AG04450 (cell line): Measurements from ENCODE around the gene SPEF1. TPM values are rescaled to one million over a fixed set of nuclear protein-coding genes. Genes with fewer than 3 reads are reported as not detected.

Source experiments
- CTCF ChIA-PET: fragments of 300-600, 350-600 bp; formaldehyde crosslinking; extraction: SDS; loops from one replicate; lab custom pipeline; 2022; ENCODE audit warnings: antibody characterized with exemption, inconsistent platforms; lab: Charles Lee
- POLR2A ChIA-PET: fragments of 350-600 bp; formaldehyde crosslinking; extraction: SDS; loops from one replicate; lab custom pipeline; 2021; ENCODE audit warnings: antibody characterized with exemption, inconsistent platforms; lab: Yijun Ruan, JAX
- DNase-seq: peaks from one replicate; pipeline ENCODE4 v3.0.0-alpha.2; 2011; ENCODE audit warnings: low read depth, low spot score
- H3K27ac ChIP-seq: one replicate; pipeline ENCODE4 v1.5.1; 2012; ENCODE audit warnings: low read depth, low read length, control low read depth
- H3K27me3 ChIP-seq: one replicate; pipeline ENCODE4 v1.6.0; 2012; ENCODE audit warnings: low read length; ENCODE audit not compliant: control insufficient read depth, insufficient read depth
- H3K4me3 ChIP-seq: 2 replicates; pipeline ENCODE4 v1.5.1; 2011; ENCODE audit warnings: mild to moderate bottlenecking, low read depth, low read length, control low read depth
- H3K9me3 ChIP-seq: 2 replicates; pipeline ENCODE4 v1.5.1; 2012; ENCODE audit warnings: low read length; ENCODE audit not compliant: control insufficient read depth, insufficient read depth
- polyA plus RNA-seq: library from polyadenylated mRNA; depleted of rRNA; stranded (reverse); fragments of >200 nt; gene quantifications from 2 replicates; pipeline ENCODE4 v1.2.3, GENCODE V29; 2011
- TF ChIP-seq, protein P1 (sequence below): IDR thresholded peaks from 2 replicates; pipeline ENCODE4 v1.5.1; 2011; ENCODE audit warnings: low read depth, low read length, control low read depth, inconsistent platforms

SPEF1 gene
- polyA plus RNA-seq, 1 experiment = 0.12 TPM

DNA sequence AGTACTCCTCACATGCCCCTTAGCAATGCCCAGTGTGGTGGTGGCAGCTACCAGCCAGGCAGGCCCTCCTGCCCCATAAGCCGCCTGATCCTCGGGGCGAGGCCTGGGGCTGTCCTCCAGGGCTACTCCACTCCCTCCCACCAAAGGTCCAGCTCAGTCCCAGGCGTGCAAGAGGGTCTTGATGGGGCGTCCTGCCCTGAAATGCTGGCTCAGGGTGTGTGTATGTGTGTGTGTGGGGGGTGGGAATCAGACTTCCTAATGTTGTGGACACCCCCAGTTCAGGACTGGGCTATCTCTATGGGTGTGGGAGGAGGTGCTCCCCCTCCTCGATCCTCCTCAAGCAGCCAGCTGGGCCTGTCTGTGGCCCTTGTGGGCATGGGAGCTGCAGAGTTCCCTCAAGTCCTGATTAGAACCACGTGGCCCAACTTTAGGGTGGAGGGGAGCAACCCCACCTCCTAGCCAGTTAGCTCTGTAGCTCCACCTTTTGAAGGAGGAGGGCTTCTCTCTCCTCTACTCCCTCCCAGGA is 41.3 kb downstream of the SPEF1 start:
- ChIA-PET CTCF (interaction anchor here (1.3 kb wide), 1 partner anchor 23 kb away, joined by 4 read pairs; no protein-coding TSS in a partner anchor), POLR2A (no interaction called here)
- no peak overlapping the region for H3K4me3 ChIP-seq
- H3K9me3 ChIP-seq = peaks cover 4% of the 10 kb centered on the region; the same call in 1 of the 2 replicates
- H3K27ac ChIP-seq = no peak overlapping the region
- no peak for DNase-seq
- TF ChIP-seq, protein P1, sequence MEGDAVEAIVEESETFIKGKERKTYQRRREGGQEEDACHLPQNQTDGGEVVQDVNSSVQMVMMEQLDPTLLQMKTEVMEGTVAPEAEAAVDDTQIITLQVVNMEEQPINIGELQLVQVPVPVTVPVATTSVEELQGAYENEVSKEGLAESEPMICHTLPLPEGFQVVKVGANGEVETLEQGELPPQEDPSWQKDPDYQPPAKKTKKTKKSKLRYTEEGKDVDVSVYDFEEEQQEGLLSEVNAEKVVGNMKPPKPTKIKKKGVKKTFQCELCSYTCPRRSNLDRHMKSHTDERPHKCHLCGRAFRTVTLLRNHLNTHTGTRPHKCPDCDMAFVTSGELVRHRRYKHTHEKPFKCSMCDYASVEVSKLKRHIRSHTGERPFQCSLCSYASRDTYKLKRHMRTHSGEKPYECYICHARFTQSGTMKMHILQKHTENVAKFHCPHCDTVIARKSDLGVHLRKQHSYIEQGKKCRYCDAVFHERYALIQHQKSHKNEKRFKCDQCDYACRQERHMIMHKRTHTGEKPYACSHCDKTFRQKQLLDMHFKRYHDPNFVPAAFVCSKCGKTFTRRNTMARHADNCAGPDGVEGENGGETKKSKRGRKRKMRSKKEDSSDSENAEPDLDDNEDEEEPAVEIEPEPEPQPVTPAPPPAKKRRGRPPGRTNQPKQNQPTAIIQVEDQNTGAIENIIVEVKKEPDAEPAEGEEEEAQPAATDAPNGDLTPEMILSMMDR = no peak
- H3K27me3 ChIP-seq = peaks cover 17% of the 10 kb centered on the region

DNA sequence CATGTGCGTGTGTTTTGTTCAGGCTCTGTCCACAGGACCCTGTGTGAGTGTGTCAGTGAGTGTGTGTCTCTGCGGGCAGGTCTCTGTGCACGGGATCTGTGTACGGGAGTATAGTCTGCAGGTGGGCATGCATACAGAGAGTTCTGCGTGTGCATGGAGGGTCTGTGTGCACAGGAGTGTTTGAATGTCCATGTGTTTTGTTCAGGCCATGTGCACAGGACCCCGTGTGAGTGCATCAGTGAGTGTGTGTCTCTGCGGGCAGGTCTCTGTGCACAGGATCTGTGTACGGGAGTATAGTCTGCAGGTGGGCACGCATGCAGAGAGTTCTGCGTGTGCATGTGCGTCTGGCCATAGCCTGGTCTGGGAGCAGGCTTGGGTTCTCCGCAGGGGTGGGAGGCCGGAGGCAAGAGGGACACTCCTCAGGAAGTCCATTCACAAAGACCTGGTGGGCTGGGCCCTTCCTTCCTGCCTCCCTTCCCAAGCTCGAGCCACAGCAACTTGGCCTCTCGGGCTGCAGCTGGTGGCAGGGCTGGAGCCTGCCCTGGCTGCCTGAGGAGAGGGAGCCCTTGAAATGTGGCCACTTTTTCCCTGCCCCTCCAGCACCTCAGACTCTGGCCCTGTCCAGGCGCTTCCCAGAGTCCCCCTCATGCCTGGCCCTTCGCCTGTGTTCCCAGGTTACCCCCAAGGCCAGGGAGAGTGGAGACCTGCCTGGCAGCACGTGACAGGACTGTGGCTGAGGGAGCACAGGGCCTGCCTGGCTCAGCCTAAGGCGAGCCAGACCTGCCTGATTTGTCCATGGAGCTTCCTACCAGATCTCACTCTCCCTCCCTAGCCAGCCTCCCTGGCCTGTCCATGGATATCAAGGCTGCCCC is 42.0 kb downstream of the SPEF1 start:
- ChIA-PET POLR2A (no interaction called here), CTCF (interaction anchor here (1.3 kb wide), 1 partner anchor 23 kb away, joined by 4 read pairs; no protein-coding TSS in a partner anchor)
- no peak for DNase-seq
- Histone ChIP-seq H3K9me3 (no peaks in the 10 kb centered on the region), H3K27me3 (peaks cover 17% of the 10 kb centered on the region), H3K4me3 (no peak overlapping the region), H3K27ac (no peak overlapping the region)
- TF ChIP-seq, protein P1 = no peak

DNA sequence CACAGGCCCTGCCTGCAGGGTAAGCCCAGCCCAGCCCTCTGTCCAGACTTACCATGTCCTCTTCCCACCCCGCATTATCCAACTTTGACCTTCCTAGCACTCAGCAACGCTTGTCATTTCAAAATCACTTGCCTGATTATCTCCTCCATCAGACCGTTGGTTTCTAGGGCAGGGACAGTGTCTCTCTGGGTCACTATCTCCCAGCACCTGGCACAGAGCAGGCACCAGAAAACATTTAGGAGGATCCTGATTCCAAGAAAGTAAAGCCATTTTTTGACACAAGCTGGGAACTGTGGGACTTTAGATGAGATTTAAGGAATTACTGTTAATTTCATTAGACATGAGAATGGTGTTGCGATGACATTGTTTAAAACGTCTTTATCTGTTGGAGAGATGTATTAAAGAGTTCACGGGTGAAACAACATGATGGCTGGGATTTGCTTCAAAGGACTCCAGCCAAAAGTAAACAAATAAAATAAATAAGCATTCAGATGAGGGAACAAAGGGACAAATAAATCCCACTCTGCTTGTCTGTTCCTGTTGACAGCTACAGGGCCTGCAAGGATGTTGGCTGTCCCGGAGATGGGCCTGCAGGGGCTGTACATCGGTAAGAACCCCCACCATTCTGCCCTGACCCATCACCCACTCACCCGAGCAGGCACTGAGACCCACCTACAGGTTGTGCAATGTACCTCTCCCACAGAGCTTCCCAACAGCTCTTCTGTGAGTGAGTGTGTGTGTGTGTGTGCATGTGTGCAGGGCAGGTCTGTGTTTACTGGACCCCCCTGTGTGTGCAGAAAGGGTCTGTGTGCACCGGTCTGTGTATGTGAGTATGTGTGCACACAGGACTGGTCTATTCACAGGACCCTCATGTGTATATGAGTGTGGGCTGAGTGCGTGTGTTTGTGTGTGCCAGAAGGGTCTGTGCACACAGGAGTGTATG is 42.9 kb downstream of the SPEF1 start:
- Histone ChIP-seq H3K9me3 (no peaks in the 10 kb centered on the region), H3K27me3 (peaks cover 20% of the 10 kb centered on the region), H3K27ac (no peak overlapping the region), H3K4me3 (no peak overlapping the region)
- DNase-seq = no peak
- ChIA-PET POLR2A (no interaction called here), CTCF (interaction anchor here (1.0 kb wide), 1 partner anchor 28 kb away, joined by 3 read pairs; no protein-coding TSS in a partner anchor)
- TF ChIP-seq, protein P1 = no peak

DNA sequence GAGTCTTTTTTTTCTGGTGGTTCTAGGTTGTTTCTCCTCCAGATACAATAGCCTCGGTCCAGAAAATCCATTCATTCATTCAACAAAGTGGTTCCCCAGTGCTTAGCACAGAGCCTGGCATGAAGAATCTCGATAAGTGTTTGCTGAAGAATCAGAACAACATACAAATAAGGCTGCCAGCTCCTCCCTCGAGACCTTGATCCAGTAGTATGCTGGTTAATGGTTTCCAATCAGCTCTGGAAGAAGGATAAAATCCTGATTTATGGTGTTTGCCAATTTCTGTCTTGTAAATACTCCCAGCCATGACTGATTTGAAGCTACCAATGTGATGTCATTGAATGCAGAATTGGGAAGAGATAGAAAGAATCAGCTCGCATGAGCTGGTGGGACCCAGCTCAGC is 45.5 kb downstream of the SPEF1 start:
- TF ChIP-seq, protein P1 = no peak
- Histone ChIP-seq H3K4me3 (no peak overlapping the region), H3K27ac (no peak overlapping the region), H3K27me3 (peaks cover 37% of the 10 kb centered on the region), H3K9me3 (no peaks in the 10 kb centered on the region)
- ChIA-PET POLR2A (interaction anchor here (0.7 kb wide), 1 partner anchor 9 kb away, joined by 3 read pairs; no protein-coding TSS in a partner anchor), CTCF (no interaction called here)
- DNase-seq = no peak
